K562 (cell line): ENCODE measurements around the gene HOXA7. TPM values are rescaled to one million over a fixed set of nuclear protein-coding genes. Genes with fewer than 3 reads are reported as not detected.

ENCODE experiments used
- ATAC-seq: fragments of 200-7000 bp; cut with Tn5 transposase; 3 replicates; pipeline ENCODE4 v1.9.1; 2020; ENCODE audit warnings: moderate library complexity
- BruUV-seq: library from RNA; stranded (reverse); fragments of 400-500 nt; replicated peaks from 2 replicates; lab custom pipeline; 2021; lab: Mats Ljungman, UMichigan
- CTCF ChIA-PET: fragments of 300-600 bp; formaldehyde crosslinking; extraction: SDS; loops from one replicate; lab custom pipeline; 2021; ENCODE audit warnings: low intra/inter-chr PET ratio; lab: Yijun Ruan, JAX
- POLR2A ChIA-PET: fragments of 300-600, 350-650 bp; sonication (Branson Sonifier 250); formaldehyde crosslinking; extraction: SDS; loops from one replicate; lab custom pipeline; 2021; ENCODE audit warnings: antibody characterized with exemption, inconsistent platforms; lab: Yijun Ruan, JAX
- DNase-seq, 4 experiments: peaks; one replicate each; pipeline versions ENCODE4 v3.0.0 to v3.0.0-alpha.2; 2011 to 2018; ENCODE audit warnings: low spot score in 3 of 4, mixed read lengths in 3 of 4; ENCODE audit errors: extremely low read depth in 1 of 4
- FAIRE-seq: peaks from 2 replicates; lab custom pipeline; 2011; peaks lifted over from hg19 to GRCh38; lab: Jason Lieb, UNC
- H2AFZ ChIP-seq: 2 replicates; pipeline ENCODE4 v1.6.0; 2011; ENCODE audit warnings: low read depth, low read length, control low read depth, inconsistent platforms
- H3K27ac ChIP-seq: fragments of 200-600 bp; 3 replicates; pipeline ENCODE4 v1.8.0; 2011; ENCODE audit warnings: low read depth, mild to moderate bottlenecking, control low read depth, inconsistent platforms, low read length, moderate library complexity, mixed read lengths; ENCODE audit errors: extremely low read depth
- H3K27me3 ChIP-seq, 2 experiments: fragments of 300-600 bp in 1 of 2; 2 replicates in 1 of 2; 3 replicates in 1 of 2; pipeline versions ENCODE4 v1.6.0 to v1.8.0; 2011; ENCODE audit warnings: inconsistent platforms in 2 of 2, low read length in 2 of 2, mild to moderate bottlenecking in 1 of 2, mixed read lengths in 1 of 2, moderate library complexity in 1 of 2; ENCODE audit not compliant: control insufficient read depth in 2 of 2, insufficient read depth in 2 of 2
- H3K36me3 ChIP-seq: fragments of 300-600 bp; 3 replicates; pipeline ENCODE4 v1.8.0; 2011; ENCODE audit warnings: mild to moderate bottlenecking, low read length, inconsistent platforms; ENCODE audit not compliant: control insufficient read depth, insufficient read depth
- H3K4me1 ChIP-seq, 2 experiments: fragments of 200-600 bp in 1 of 2; replicated peaks in 1 of 2; 2 replicates in 1 of 2; 3 replicates in 1 of 2; pipeline versions ENCODE4 v1.5.1 to v1.8.0; 2011; ENCODE audit warnings: inconsistent platforms in 2 of 2, low read length in 2 of 2, mild to moderate bottlenecking in 1 of 2, mixed read lengths in 1 of 2, moderate library complexity in 1 of 2; ENCODE audit not compliant: control insufficient read depth in 2 of 2, insufficient read depth in 2 of 2
- H3K4me2 ChIP-seq: 2 replicates; pipeline ENCODE4 v1.6.1; 2011; ENCODE audit warnings: low read length, control low read depth, inconsistent platforms, mixed read lengths; ENCODE audit not compliant: insufficient read depth
- H3K4me3 ChIP-seq: fragments of 200-600 bp; sonication (generic), shearing (Covaris generic); 2 replicates; pipeline ENCODE4 v1.5.1; 2016; ENCODE audit warnings: control low read depth, inconsistent platforms
- H3K79me2 ChIP-seq: fragments of 200-600 bp; 3 replicates; pipeline ENCODE4 v1.8.0; 2011; ENCODE audit warnings: low read length, inconsistent platforms; ENCODE audit not compliant: control insufficient read depth, insufficient read depth
- H3K9ac ChIP-seq, 2 experiments: 2 replicates each; pipeline versions ENCODE4 v1.6.0 to v1.6.1; 2011; ENCODE audit warnings: low read depth in 2 of 2, low read length in 2 of 2, control low read depth in 1 of 2, inconsistent platforms in 1 of 2, mild to moderate bottlenecking in 1 of 2, mixed read lengths in 1 of 2; ENCODE audit not compliant: insufficient read depth in 1 of 2
- H3K9me1 ChIP-seq: one replicate; pipeline ENCODE4 v1.6.0; 2011; ENCODE audit warnings: inconsistent platforms, mild to moderate bottlenecking, low read length, moderate library complexity; ENCODE audit not compliant: control insufficient read depth, insufficient read depth
- H3K9me3 ChIP-seq: replicated peaks from 2 replicates; pipeline ENCODE4 v1.5.1; 2011; ENCODE audit warnings: low read depth, low read length, inconsistent platforms; ENCODE audit not compliant: control insufficient read depth, insufficient read depth
- H4K20me1 ChIP-seq: replicated peaks from 2 replicates; pipeline ENCODE4 v1.6.1; 2011; ENCODE audit warnings: low read length, inconsistent platforms, mixed read lengths; ENCODE audit not compliant: control insufficient read depth, insufficient read depth
- EGR1 ChIP-seq: fragments of 450-650 bp; conservative IDR thresholded peaks from 2 replicates; pipeline ENCODE4 v1.6.1; 2017; ENCODE audit warnings: mild to moderate bottlenecking
- GABPA ChIP-seq: fragments of 200-800 bp; sonication (Bioruptor generic); conservative IDR thresholded peaks from 2 replicates; pipeline ENCODE4 v1.6.1; 2016; ENCODE audit warnings: low read depth, missing genetic modification characterization, missing compliant biosample characterization
- WGBS: fragments of 100-300 bp; shearing (Covaris generic); methylation state at CpG from one replicate; pipeline ENCODE4 v1.1.6; 2016; ENCODE audit warnings: low coverage, mixed read lengths; ENCODE audit not compliant: insufficient coverage; ENCODE audit errors: missing lambda C conversion rate; 5-methylcytosine and 5-hydroxymethylcytosine counted together
- in situ Hi-C: fragments of 300-500 bp; cut with MboI; formaldehyde crosslinking; loops from 4 replicates; pipeline ENCODE4 v1.15.0; 2018; ENCODE audit warnings: inconsistent platforms, mixed read lengths
- intact Hi-C: fragments of 100-400 bp; cut with micrococcal nuclease; formaldehyde crosslinking; loops from 2 replicates; pipeline ENCODE4 v1.14.2; 2022
- polyA plus RNA-seq, 8 experiments: library from polyadenylated mRNA; depleted of rRNA in 4 of 8; stranded (reverse) in 5 of 8; unstranded in 3 of 8; fragments of >200 nt; fragmentation: Nextera tagmentation in 2 of 8; fragmentation: Illumina TruSeq in 1 of 8; extraction: Ambion mirVana in 2 of 8; extraction: Trizol in 1 of 8; gene quantifications; 2 replicates each; pipeline versions ENCODE4 v1.2.1 to v1.2.3, GENCODE V29; 2011 to 2014; ENCODE audit warnings: inconsistent platforms in 1 of 8, missing spikeins in 1 of 8
- total RNA-seq, 7 experiments: library from RNA; depleted of rRNA in 6 of 7; stranded (reverse); fragments of >200 nt in 6 of 7; fragmentation: Illumina TruSeq in 2 of 7; extraction: Trizol in 2 of 7; gene quantifications; 2 replicates each; pipeline versions ENCODE4 v1.2.1 to v1.2.3, GENCODE V29; 2011 to 2021; ENCODE audit warnings: low replicate concordance in 1 of 7

HOXA7 gene
- total and polyA plus RNA-seq, 9 of the 15 experiments (the other 6 are each of a cell fraction or from before 2014, with no cell fraction given): not detected

DNA sequence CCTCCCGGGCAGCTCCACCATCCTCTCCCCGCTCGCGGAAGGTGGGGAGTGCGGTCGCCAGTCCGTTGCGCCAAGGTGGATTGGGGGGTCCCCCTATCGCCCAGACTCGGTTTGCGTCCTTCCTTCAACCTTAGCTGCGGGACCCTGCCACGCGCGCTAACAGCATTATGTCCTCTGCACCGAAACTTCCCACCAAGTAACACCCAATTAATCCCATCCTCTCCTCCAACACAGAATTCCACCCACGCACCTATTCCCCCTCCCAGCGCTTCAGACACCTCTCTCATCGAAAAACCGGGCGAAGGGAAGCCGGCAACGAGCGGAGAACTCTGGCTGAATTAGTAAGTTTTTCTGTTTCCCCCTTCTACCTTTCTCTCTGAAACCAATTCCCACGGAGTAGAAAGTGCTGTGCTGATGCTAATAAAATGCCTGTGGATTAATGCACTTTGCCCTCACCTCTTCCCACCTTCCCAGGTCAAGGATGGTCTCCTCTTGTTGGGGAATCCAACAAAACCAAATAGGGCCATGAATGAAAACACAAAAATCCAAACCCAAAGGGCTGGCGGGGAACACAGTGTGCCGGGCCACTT, 5.0 kb downstream of the HOXA7 start:
- Histone ChIP-seq H3K4me2 (no peak overlapping the region), H3K4me1 (peaks cover 0 to 15% of the 10 kb centered on the region in 2 experiments; a peak in 2 of 5 replicates), H3K27ac (no peak overlapping the region), H4K20me1 (no peaks in the 10 kb centered on the region), H3K27me3 (peaks cover 49 to 93% of the 10 kb centered on the region in 2 experiments), H3K4me3 (no peak overlapping the region), H3K9me3 (no peaks in the 10 kb centered on the region), H3K79me2 (no peaks in the 10 kb centered on the region), H3K9ac (no peak overlapping the region), H3K9me1 (no peaks in the 10 kb centered on the region), H3K36me3 (no peaks in the 10 kb centered on the region), H2AFZ (no peak overlapping the region)
- FAIRE-seq: no peak
- no TSS peak for BruUV-seq
- intact Hi-C loops: no loop called here
- in situ Hi-C loops: loop anchor here (25.0 kb wide), 3 partner anchors 639 to 1264 kb away; no protein-coding TSS in a partner anchor
- ChIA-PET CTCF (interaction anchor here (0.7 to 1.0 kb wide), 2 partner anchors 233 to 772 kb away, joined by 3 read pairs; no protein-coding TSS in a partner anchor), POLR2A (interaction anchor here (1.0 kb wide), 1 partner anchor 12 kb away, joined by 5 read pairs; no protein-coding TSS in a partner anchor)
- TF ChIP-seq EGR1: 0 out of 2 replicates have a peak, but pooled peaks have one; percentile 35
- no peak for TF ChIP-seq GABPA (tag)
- 29% methylated on average over 27 of the region's 27 CpGs for WGBS
- ATAC-seq: no peak
- DNase-seq: no peak
